OCI-LY7 (cell line): ENCODE measurements around the gene FGGY.

Source experiments
- CTCF ChIP-seq: fragments of 200-600 bp; sonication (generic); conservative IDR thresholded peaks from 2 replicates; pipeline ENCODE4 v1.5.1; 2014; ENCODE audit warnings: mild to moderate bottlenecking, antibody characterized with exemption, low read length, moderate library complexity, mixed read lengths
- EZH2phosphoT487 ChIP-seq: fragments of 200-600 bp; sonication (generic); IDR thresholded peaks from 2 replicates; pipeline ENCODE4 v1.6.1; 2018; ENCODE audit warnings: low read depth, borderline replicate concordance, mild to moderate bottlenecking, mixed run types, antibody characterized with exemption, low read length, moderate library complexity, mixed read lengths

- TF ChIP-seq CTCF (no peak), EZH2phosphoT487 (no peak)
Measured at GRCh38 chr1:59509341-59509875, 212.5 kb downstream of the FGGY start.
